ENCODE results near the gene TTLL5.

TTLL5 gene

GRCh38 chr14:75645056-75645455 lies 16.0 kb upstream of the TTLL5 start:
- Histone ChIP-seq H3K18ac (ENCODE audit: low read depth in 1 of 2, low read length in 2 of 2) (no peak overlapping the region), H2BK120ac (ENCODE audit: low read depth, low read length) (no peak overlapping the region), H2AK5ac (ENCODE audit: low read length, severe bottlenecking) (peak overlapping the region; percentile 4), H3K9me3 (ENCODE audit: control insufficient read depth, low read length) (no peaks in the 10 kb centered on the region), H3K27ac (ENCODE audit: low read length, poor library complexity, severe bottlenecking) (no peak overlapping the region), H2BK5ac (ENCODE audit: low read depth, low read length, poor library complexity, severe bottlenecking) (no peak overlapping the region), H2BK15ac (ENCODE audit: low read depth, poor library complexity, severe bottlenecking) (no peak overlapping the region), H3K36me3 (ENCODE audit: control insufficient read depth in 1 of 2, insufficient read depth in 2 of 2, low read depth in 1 of 2, low read length in 2 of 2) (peaks cover 8 to 11% of the 10 kb centered on the region in 2 experiments), H2AFZ (ENCODE audit: low read depth, low read length) (no peak overlapping the region), H3K14ac (ENCODE audit: low read length in 2 of 2) (no peak overlapping the region), H3K4me2 (ENCODE audit: low read length, poor library complexity, severe bottlenecking) (no peak overlapping the region), H3K79me1 (replicated peaks; ENCODE audit: low read length, poor library complexity, severe bottlenecking) (peaks cover 11% of the 10 kb centered on the region), H3K9ac (ENCODE audit: low read length) (no peak overlapping the region), H3K4me3 (ENCODE audit: insufficient read depth in 1 of 2, low read depth in 1 of 2, low read length in 2 of 2) (no peak overlapping the region), H3K27me3 (ENCODE audit: control insufficient read depth in 1 of 2, insufficient read depth in 1 of 2, low read length in 2 of 2) (no peaks in the 10 kb centered on the region), H4K91ac (ENCODE audit: low read length) (no peak overlapping the region), H3K23ac (ENCODE audit: low read length in 2 of 2) (no peak overlapping the region), H2BK12ac (ENCODE audit: low read length in 2 of 2) (no peak overlapping the region), H4K8ac (ENCODE audit: low read length) (no peak overlapping the region), H3K4me1 (ENCODE audit: control insufficient read depth, insufficient read depth, low read depth, low read length) (peaks cover 18% of the 10 kb centered on the region), H3K4ac (ENCODE audit: low read depth in 1 of 2, low read length in 2 of 2) (no peak overlapping the region)
- no peak for DNase-seq

DNA sequence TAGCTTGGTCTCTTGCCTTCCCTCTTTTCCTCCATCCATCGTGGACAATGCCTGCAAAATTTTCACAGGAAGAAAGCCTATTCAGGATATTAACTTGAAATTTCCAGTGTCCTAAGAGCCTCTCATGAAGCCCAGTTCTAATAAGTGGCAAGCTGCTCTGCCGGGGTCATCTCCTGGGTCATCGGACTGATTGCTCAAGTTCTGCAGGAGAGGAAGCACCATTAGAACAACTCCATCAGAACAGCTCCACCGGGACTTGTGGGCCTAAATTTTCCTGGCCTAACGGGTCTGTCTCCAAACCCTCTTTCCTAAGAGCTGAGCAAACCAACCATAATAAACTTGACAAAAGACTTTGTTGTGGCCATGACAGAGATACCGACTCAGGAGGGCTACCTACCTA lies 14.3 kb upstream of the TTLL5 start:
- peak overlapping the region; percentile 98 for H2AK5ac ChIP-seq (ENCODE audit: low read length, severe bottlenecking)
- no peak overlapping the region for H3K14ac ChIP-seq (ENCODE audit: low read length in 2 of 2)
- no peak overlapping the region for H3K23ac ChIP-seq (ENCODE audit: low read length in 2 of 2)
- H4K91ac ChIP-seq (ENCODE audit: low read length) = no peak overlapping the region
- H2AFZ ChIP-seq (ENCODE audit: low read depth, low read length) = no peak overlapping the region
- peak overlapping the region; percentile 97 for H3K27ac ChIP-seq (ENCODE audit: low read length, poor library complexity, severe bottlenecking)
- DNase-seq = no peak
- H3K18ac ChIP-seq (ENCODE audit: low read depth in 1 of 2, low read length in 2 of 2) = no peak overlapping the region
- no peak overlapping the region for H2BK120ac ChIP-seq (ENCODE audit: low read depth, low read length)
- H3K4ac ChIP-seq (ENCODE audit: low read depth in 1 of 2, low read length in 2 of 2) = no peak overlapping the region
- H3K4me3 ChIP-seq (ENCODE audit: insufficient read depth in 1 of 2, low read depth in 1 of 2, low read length in 2 of 2) = peak overlapping the region in 1 of 2 experiments; percentile 17
- peaks cover 15% of the 10 kb centered on the region for H3K79me1 ChIP-seq (replicated peaks; ENCODE audit: low read length, poor library complexity, severe bottlenecking)
- H4K8ac ChIP-seq (ENCODE audit: low read length) = no peak overlapping the region
- no peak overlapping the region for H3K4me2 ChIP-seq (ENCODE audit: low read length, poor library complexity, severe bottlenecking)
- H3K4me1 ChIP-seq (ENCODE audit: control insufficient read depth, insufficient read depth, low read depth, low read length) = peaks cover 22% of the 10 kb centered on the region
- H3K36me3 ChIP-seq (ENCODE audit: control insufficient read depth in 1 of 2, insufficient read depth in 2 of 2, low read depth in 1 of 2, low read length in 2 of 2) = peaks cover 18 to 28% of the 10 kb centered on the region in 2 experiments
- H2BK15ac ChIP-seq (ENCODE audit: low read depth, poor library complexity, severe bottlenecking) = no peak overlapping the region
- no peaks in the 10 kb centered on the region for H3K27me3 ChIP-seq (ENCODE audit: control insufficient read depth in 1 of 2, insufficient read depth in 1 of 2, low read length in 2 of 2)
- H2BK12ac ChIP-seq (ENCODE audit: low read length in 2 of 2) = no peak overlapping the region
- H3K9me3 ChIP-seq (ENCODE audit: control insufficient read depth, low read length) = no peaks in the 10 kb centered on the region
- H2BK5ac ChIP-seq (ENCODE audit: low read depth, low read length, poor library complexity, severe bottlenecking) = peak overlapping the region; percentile 39
- 75% methylated on average over 6 of the region's 6 CpGs for WGBS
- H3K9ac ChIP-seq (ENCODE audit: low read length) = peak overlapping the region; percentile 10

- DNase-seq = no peak
- H2AFZ ChIP-seq (ENCODE audit: low read depth, low read length) = no peak overlapping the region
- peak overlapping the region; percentile 42 for H2AK5ac ChIP-seq (ENCODE audit: low read length, severe bottlenecking)
- no peak overlapping the region for H3K4me2 ChIP-seq (ENCODE audit: low read length, poor library complexity, severe bottlenecking)
- no peak overlapping the region for H3K4me3 ChIP-seq (ENCODE audit: insufficient read depth in 1 of 2, low read depth in 1 of 2, low read length in 2 of 2)
- H2BK15ac ChIP-seq (ENCODE audit: low read depth, poor library complexity, severe bottlenecking) = no peak overlapping the region
- H3K36me3 ChIP-seq (ENCODE audit: control insufficient read depth in 1 of 2, insufficient read depth in 2 of 2, low read depth in 1 of 2, low read length in 2 of 2) = peaks cover 17 to 36% of the 10 kb centered on the region in 2 experiments
- no peak overlapping the region for H3K23ac ChIP-seq (ENCODE audit: low read length in 2 of 2)
- H3K14ac ChIP-seq (ENCODE audit: low read length in 2 of 2) = no peak overlapping the region
- H3K79me1 ChIP-seq (replicated peaks; ENCODE audit: low read length, poor library complexity, severe bottlenecking) = peaks cover 17% of the 10 kb centered on the region
- peaks cover 22% of the 10 kb centered on the region for H3K4me1 ChIP-seq (ENCODE audit: control insufficient read depth, insufficient read depth, low read depth, low read length)
- no peak overlapping the region for H4K91ac ChIP-seq (ENCODE audit: low read length)
- no peak overlapping the region for H2BK120ac ChIP-seq (ENCODE audit: low read depth, low read length)
- H3K18ac ChIP-seq (ENCODE audit: low read depth in 1 of 2, low read length in 2 of 2) = peak overlapping the region in 1 of 2 experiments; percentile 3
- H3K27ac ChIP-seq (ENCODE audit: low read length, poor library complexity, severe bottlenecking) = peak overlapping the region; percentile 97
- H3K9ac ChIP-seq (ENCODE audit: low read length) = no peak overlapping the region
- 93% methylated on average over 3 of the region's 3 CpGs for WGBS
- H3K9me3 ChIP-seq (ENCODE audit: control insufficient read depth, low read length) = no peaks in the 10 kb centered on the region
- H2BK12ac ChIP-seq (ENCODE audit: low read length in 2 of 2) = no peak overlapping the region
- no peaks in the 10 kb centered on the region for H3K27me3 ChIP-seq (ENCODE audit: control insufficient read depth in 1 of 2, insufficient read depth in 1 of 2, low read length in 2 of 2)
- no peak overlapping the region for H4K8ac ChIP-seq (ENCODE audit: low read length)
- H2BK5ac ChIP-seq (ENCODE audit: low read depth, low read length, poor library complexity, severe bottlenecking) = peak overlapping the region; percentile 36
- no peak overlapping the region for H3K4ac ChIP-seq (ENCODE audit: low read depth in 1 of 2, low read length in 2 of 2)
Observed at GRCh38 chr14:75647640-75648039, 13.4 kb upstream of the TTLL5 start.

DNA sequence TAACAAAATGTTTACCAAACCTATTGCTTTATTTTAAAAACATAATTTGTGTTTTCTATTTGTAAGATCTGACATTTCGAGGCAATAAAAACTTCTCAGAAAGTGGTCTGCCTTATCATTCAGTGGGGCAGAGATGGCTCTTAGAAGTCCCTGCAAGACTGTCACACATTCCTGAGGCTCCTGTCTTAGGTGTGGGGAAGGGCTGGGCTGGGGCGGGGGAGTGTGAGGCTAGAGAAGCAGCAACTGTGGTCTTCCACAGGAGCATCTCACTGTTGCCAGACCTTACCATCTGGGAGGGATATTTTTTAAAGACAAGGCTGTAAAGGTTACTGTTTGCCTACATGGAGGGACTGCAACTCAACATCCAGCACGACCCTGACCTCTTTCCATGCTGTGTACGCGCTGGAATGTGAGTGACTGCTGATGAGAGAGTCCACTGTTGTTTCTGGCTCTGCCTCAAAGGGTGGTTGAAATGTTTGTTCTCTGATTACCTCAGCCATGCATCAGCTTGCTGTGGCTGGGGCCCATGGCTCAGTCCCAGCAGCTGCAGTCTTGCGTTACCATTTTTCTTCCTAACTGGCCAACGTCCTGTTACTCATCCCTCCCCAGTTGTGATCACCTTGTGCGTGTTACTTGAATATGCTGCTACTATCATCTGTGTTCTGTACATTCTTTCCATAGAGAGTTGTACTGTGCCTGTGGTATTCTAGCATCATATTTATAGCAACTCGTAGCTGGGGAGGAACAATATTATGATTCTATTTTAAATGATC lies 12.8 kb upstream of the TTLL5 start:
- H2AFZ ChIP-seq (ENCODE audit: low read depth, low read length) = no peak overlapping the region
- no peak overlapping the region for H2BK120ac ChIP-seq (ENCODE audit: low read depth, low read length)
- H2BK15ac ChIP-seq (ENCODE audit: low read depth, poor library complexity, severe bottlenecking) = no peak overlapping the region
- H3K27me3 ChIP-seq (ENCODE audit: control insufficient read depth in 1 of 2, insufficient read depth in 1 of 2, low read length in 2 of 2) = no peaks in the 10 kb centered on the region
- peaks cover 20% of the 10 kb centered on the region for H3K79me1 ChIP-seq (replicated peaks; ENCODE audit: low read length, poor library complexity, severe bottlenecking)
- H3K4ac ChIP-seq (ENCODE audit: low read depth in 1 of 2, low read length in 2 of 2) = no peak overlapping the region
- no peak overlapping the region for H3K18ac ChIP-seq (ENCODE audit: low read depth in 1 of 2, low read length in 2 of 2)
- peak overlapping the region; percentile 97 for H3K27ac ChIP-seq (ENCODE audit: low read length, poor library complexity, severe bottlenecking)
- H4K8ac ChIP-seq (ENCODE audit: low read length) = no peak overlapping the region
- H3K9me3 ChIP-seq (ENCODE audit: control insufficient read depth, low read length) = no peaks in the 10 kb centered on the region
- no peak overlapping the region for H2BK12ac ChIP-seq (ENCODE audit: low read length in 2 of 2)
- H3K36me3 ChIP-seq (ENCODE audit: control insufficient read depth in 1 of 2, insufficient read depth in 2 of 2, low read depth in 1 of 2, low read length in 2 of 2) = peaks cover 22 to 39% of the 10 kb centered on the region in 2 experiments
- no peak overlapping the region for H2BK5ac ChIP-seq (ENCODE audit: low read depth, low read length, poor library complexity, severe bottlenecking)
- WGBS = 62% methylated on average over 8 of the region's 9 CpGs
- H2AK5ac ChIP-seq (ENCODE audit: low read length, severe bottlenecking) = no peak overlapping the region
- no peak overlapping the region for H3K9ac ChIP-seq (ENCODE audit: low read length)
- H3K4me2 ChIP-seq (ENCODE audit: low read length, poor library complexity, severe bottlenecking) = peak overlapping the region; percentile 46
- no peak overlapping the region for H3K4me3 ChIP-seq (ENCODE audit: insufficient read depth in 1 of 2, low read depth in 1 of 2, low read length in 2 of 2)
- no peak overlapping the region for H3K23ac ChIP-seq (ENCODE audit: low read length in 2 of 2)
- no peak overlapping the region for H4K91ac ChIP-seq (ENCODE audit: low read length)
- peak; percentile 93 for DNase-seq
- H3K4me1 ChIP-seq (ENCODE audit: control insufficient read depth, insufficient read depth, low read depth, low read length) = peaks cover 22% of the 10 kb centered on the region
- no peak overlapping the region for H3K14ac ChIP-seq (ENCODE audit: low read length in 2 of 2)
